Right forelimb (tissue), 1 donor: ENCODE measurements around the gene MGMT.

Experiments
- DNase-seq: peaks from one replicate; pipeline ENCODE4 v3.0.0-alpha.2; 2018

MGMT gene

GRCh38 chr10:129601737-129602136 lies 134.7 kb downstream of the MGMT start:
- DNase-seq, result no peak

DNA sequence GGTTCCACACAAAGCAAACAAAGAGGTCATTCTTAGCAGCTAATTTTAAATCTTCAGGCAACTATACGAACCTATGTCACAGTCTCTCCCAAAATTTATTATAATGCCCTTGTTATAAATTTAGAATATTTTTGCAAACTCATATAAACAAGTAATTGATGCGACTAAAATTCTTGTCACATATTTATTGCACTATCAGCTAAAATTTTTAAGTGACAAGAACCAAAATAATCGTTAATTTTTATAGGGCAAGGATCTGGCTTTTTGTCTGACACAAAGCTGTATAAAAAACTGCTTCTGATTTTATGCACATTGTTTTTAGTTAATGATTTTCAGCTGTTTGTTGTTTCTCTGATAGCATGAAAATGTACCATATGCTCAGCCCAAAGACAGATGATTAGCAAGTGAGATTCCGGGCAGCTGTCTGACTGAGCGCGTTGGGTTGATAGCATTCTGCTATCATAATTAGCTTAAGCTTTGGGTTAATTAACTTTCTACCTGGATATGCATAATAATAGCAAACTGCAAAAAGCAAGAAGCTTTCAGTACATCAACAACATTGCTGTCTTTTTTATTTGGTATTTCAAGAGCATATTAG lies 136.0 kb downstream of the MGMT start:
- DNase-seq, result no peak

DNA sequence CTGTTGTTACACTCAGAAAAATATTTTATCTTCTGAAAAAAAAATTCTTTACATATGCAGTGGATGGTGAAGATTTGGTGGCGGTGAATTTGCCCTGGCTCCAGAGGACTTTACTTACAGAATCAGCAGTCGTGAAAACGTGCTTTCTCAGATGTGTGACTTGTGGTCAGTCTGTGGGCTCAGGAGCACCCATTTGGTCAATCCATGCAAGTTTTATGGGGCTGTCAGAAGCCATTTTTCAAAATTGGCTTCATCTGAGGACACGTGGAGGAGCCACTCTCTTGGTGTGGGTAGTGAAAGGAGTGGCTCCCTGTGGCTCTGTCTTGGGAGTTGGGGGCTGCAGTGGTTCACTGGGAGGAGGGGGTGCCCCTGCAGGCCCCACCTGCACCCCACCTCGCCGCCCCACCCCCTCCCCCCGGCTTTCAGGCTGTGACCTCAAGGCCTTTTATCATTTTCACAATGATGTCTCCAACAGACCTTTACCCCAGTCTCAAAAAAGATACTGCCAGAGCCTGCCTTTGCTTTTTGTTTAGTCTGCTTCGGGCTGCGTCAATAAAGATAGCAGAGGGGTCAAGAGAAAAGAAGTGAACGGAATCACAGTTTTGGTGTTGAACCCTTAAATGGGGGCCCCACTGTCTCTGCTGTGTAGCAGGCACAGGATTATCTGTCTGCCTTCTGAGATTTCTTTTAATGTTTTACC lies 137.4 kb downstream of the MGMT start:
- no peak for DNase-seq

DNA sequence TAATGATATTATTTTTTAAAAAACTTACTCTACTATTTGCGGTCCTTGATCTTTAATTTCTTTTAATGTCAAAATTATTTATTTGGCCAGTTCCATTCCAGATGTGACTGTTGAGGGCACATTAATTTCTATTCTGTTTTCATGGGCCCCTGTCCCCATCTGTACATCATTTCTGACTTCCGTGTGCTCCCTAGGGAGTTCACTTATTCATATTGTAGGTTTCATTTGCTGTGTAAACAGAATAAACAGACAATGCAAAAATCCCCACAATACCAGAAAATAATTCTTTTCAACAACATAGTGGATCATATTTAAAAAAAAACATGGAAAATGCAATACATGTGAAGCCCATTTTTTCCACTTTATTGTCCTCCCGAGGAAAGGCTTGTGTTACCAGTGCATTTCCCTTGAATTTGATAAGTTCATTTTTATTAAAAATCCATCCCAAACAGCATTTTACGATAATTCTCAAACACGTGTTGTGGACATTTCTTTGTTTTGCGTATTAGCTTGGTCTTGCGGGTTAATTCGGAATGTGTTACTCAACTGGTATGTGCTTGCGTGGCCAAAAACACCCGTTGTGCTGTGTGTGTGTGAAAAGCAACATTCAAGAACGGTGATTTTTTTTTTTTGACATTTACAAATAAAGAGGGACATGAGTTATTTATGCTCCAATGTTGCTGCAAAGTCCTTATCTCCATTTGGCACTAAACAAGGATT lies 138.4 kb downstream of the MGMT start:
- DNase-seq, result no peak

DNA sequence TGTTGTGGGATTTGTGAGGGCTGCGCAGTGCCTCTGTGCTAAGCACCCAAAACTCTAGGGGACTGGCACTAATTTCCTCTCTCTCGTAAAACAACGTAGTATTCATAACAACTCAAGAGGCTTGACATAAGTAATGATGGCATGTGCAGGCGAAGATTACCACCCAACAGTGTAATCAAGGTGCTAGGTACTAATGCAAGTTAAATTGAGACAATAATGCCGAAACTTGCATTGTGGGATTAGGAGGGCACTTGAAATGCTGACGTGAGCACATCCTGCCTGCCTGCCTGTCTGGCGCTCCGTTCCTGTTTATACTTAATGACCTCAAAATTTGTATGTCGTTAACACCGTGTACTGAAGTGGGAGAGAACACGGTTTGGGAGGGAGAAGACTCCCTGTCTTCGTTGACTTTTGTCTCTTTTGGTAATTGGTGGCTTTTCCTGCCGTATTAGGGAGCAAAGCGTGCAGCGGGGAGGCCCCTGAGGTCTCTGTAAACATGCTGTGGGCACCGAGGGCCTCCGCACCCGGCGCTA lies 139.0 kb downstream of the MGMT start:
- DNase-seq, result no peak

DNA sequence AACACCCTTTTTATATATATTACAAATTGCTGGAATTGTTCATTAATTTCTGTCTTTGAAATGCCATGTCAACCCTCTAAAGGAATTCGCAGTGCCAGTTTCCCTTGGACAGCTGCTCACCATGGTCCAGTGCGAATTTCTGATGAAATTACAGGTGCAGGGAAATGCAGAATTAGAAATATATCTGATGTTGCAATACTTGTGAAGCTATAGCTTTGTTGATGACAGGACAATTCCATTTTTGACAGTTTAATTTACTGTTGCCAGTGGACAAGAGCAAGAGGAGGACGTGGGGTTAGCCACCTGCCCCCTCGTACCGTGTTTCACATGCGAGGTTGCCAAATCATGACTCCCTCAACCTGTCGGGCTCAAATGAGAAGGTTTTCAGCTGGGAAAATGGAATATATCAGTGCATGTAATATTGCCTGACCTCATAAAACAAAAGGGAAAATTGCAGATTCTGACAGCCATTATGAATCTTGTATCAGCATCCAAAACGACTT lies 140.6 kb downstream of the MGMT start:
- no peak for DNase-seq

DNA sequence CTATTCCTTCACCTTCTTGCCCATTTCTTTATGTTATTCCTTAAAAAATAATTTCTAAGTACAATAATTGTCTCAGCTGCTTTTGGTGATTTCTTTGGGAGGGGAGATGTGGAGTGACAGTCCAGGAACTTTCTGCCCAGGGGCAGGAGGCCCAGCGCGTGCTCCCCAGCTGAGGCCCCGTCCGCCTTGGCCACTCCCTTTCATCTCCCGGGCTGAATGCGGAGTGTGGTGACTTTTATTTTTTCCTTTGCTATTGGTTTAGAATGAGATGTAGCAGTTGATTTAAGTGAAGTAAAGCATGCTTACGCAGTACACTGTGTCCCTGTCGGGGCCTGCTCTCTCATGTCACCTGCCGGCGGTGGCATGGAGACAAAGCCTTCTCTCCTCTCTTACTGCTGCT lies 141.6 kb downstream of the MGMT start:
- DNase-seq, result no peak

DNA sequence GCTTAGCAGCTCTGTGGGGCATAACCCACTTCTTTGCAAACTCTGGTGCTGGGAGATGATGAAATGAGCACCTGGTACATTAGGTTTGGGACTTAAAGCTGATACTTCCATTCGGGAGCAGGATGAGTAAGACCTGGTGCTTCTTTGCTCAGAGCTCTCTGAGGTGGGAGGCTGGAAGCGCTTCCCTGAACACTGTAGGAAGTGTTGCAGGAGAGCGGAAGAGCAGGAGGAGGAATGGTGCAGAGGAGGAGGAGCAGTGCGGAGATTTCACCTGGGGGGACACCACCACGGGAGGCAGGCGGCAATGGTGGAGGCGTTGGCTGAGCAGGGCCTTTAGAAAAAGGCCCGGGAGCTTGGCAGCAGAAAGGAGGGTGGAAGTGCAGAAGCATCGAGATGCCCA lies 142.5 kb downstream of the MGMT start:
- no peak for DNase-seq

DNA sequence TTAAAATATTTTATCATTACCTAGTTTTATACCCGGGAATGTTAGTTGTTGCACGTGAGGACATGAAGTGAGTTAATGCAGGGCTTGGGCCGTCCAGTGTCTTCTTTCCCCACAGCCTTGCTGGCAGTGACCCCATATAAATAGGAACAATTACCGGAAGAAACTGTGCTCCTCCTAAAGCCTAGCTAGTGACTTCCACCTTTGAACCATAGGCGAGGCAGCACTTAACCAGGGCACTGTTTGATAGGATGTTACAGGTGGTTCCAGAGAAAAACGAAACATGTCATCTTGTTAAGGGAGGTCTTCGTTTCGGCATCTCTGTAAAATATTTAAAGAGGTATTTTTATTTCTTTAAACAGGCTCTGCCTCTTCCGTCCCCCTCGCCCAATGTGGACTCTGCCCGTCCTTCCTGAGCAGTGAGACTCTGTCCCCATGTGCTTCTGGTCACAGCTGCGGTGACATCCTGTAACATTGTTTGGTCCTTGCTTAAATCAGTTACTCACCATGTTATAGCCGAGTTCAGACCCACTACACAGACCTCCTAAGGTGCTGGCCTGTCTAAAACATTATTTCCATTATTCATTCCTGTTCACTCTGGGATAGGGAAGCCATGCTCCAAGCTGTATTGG lies 145.6 kb downstream of the MGMT start:
- DNase-seq, result no peak

DNA sequence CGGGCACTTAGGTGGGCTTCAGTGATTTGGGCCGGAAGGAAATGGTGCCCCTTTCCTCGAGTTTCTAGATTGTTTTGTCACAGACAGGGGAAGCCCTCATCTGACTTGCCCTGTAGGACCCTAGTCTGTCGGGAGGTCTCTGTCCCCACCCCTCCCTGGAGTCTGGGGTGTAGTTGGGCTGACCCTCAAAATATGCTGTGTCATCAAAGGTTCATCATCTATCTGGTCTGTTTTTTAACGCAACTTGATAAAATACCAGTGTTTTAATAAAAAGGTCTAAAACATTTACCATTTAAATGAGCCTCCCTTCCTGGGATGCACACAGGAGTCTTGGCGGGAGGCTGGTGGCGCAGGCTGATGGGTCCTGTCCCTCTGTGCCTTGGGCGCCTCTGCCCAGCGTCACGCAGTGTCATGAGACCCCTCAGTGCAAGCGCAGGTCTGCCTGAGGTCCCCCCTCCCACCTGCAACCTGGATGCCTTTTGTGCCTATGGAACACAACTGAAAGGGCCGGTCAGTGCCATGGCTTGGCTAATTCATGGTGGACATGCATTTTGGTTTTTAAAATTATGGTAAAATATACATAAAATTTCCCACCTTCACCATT lies 146.4 kb downstream of the MGMT start:
- DNase-seq, result no peak

DNA sequence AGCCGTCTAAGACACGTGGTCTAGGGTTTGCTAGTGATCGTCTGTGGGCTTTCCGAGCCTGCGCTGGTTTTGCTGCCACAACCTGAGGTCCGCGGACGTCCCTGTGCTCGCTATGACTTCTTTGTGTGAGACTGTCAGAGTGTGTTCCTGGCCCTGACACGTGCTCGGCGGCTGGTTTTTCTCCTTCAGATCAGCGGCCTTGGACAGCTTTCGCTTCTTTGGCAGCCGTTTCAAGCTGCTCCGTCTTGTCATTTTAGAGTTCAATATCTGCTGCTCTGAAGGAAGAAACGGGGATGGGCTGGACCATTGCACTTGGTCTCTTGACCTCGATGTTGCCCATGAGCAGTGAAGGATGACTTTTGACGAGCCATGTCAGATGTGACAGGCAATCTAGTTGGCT lies 147.3 kb downstream of the MGMT start:
- DNase-seq, result no peak

GRCh38 chr10:129615381-129615780 lies 148.3 kb downstream of the MGMT start:
- DNase-seq, result no peak

DNA sequence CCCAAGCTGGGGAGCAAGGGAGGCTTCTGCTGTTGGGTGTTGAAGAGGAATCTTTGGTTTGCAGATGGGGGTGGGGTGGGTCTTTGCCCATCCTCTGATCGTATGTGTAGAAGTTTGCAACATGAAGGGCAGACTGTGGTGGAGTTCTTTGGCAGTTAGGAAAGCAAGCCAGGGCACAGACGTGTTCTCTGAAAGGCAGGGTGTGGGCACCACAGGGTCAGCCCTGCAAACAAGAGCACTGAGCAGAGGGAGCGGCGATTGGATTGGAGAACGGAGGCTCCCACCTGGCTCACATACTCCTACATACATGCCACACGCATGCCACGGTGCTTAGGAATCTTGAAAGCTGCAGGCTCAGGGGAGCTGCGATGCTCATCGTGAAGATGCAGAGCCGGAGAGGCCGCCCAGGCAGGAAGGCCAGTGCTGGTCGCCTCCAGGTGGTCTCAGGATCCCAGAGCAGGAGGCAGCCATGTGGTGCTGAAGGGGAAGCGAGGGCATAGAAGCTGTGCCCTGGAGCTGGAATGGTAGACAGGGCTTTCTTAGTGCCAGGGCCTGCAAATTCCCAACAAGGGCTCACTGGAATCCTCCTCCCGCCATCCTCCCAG lies 149.0 kb downstream of the MGMT start:
- DNase-seq, result no peak

- DNase-seq, result no peak
Observed at GRCh38 chr10:129617768-129618167, 150.7 kb downstream of the MGMT start.

- no peak for DNase-seq
Observed at GRCh38 chr10:129621062-129621461, 154.0 kb downstream of the MGMT start.

DNA sequence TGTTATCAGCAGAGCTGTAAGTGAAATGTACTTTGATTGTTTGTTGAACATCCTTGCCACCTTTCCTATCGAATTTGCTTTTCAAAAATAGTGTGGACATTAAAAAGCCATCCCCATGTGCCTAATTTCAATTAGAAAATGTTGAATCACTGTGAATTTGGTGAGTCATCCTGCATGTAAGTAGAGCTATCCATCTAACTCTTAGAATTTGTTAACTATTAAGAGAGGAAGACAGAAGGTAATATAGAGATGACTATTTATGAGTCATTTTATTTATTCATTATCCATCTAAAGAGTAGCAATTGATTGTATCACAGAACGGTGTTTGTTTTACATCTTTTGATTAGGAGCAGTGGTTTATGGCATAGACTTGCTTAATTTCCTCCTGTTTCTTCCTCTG lies 154.7 kb downstream of the MGMT start:
- no peak for DNase-seq

GRCh38 chr10:129622291-129622690 lies 155.2 kb downstream of the MGMT start:
- DNase-seq, result no peak

DNA sequence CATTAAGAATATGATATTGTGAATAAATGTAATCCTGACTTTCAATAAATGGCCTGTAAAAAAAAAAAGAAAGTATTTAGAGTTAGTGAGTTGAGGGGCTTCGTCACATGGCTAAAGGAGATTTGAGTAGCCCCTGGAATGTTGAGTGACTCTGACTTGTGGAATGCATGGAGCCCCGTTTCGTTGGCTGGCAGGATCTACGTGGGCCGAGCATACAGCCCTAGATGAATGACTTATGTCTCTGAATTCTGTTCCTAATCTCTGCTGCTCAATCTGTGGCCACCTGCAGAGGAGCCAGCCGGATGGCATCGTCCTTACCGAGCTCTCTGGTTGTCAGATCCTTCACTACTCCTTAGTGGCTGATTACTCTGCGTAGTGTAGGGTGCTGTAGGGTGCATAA lies 155.7 kb downstream of the MGMT start:
- no peak for DNase-seq

DNA sequence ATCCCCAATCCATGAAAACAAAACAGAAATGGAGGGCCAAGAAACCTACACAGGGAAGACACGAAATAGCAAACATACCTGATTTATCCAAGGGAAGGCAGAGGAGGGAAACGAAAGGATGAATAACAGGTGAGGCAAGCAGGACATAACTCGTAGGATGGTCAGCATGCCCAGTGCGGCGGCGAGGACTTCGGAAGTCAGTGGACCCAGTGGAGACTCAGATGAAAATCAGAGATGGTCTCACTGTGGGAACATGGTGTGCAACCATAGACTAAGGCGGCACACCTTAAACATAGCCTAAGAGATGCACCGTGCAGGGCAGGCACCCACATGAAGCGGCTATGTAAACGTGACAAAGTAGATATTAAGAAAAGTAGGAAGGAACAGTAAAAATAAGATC lies 157.5 kb downstream of the MGMT start:
- DNase-seq, result no peak

GRCh38 chr10:129626309-129626708 lies 159.3 kb downstream of the MGMT start:
- no peak for DNase-seq

- no peak for DNase-seq
Observed at GRCh38 chr10:129626796-129627435, 159.9 kb downstream of the MGMT start.

DNA sequence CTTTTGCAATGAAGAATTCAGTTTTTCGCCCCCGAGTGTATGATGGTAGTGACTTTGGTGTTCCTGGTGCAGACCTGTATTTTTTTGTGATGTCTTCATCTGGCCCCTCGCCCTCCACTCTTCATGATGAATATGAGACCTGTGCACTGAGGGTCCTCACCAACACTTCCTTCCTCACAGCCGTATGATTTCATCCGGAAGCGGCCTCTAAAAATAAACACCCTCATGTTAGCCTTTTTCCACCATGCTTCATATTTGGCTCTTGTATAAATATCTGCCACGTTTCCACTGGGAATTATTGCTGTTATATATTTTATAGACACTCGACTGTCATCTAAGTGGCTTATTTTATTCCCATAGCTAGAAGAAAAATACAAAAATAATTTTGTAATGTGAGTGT lies 160.4 kb downstream of the MGMT start:
- DNase-seq, result no peak
